ENCODE data around the gene FNBP1. TPM values are rescaled to one million over a fixed set of nuclear protein-coding genes. Genes with fewer than 3 reads are reported as not detected.

FNBP1 gene
- total RNA-seq, 1 donor from 2014 or later = 63.5 TPM

- peaks cover 2% of the 10 kb centered on the region for H3K9me3 Mint-ChIP-seq (ENCODE audit: unreplicated experiment)
- H4K20me1 ChIP-seq (ENCODE audit: insufficient read depth, low read length) = no peaks in the 10 kb centered on the region
- H3K27me3 ChIP-seq (ENCODE audit: insufficient read depth, low read length) = no peaks in the 10 kb centered on the region
- peaks cover 12% of the 10 kb centered on the region for H3K36me3 Mint-ChIP-seq (ENCODE audit: low read depth, unreplicated experiment)
- FAIRE-seq (no peak), DNase-seq (ENCODE audit: low read depth) (no peak)
- H3K79me2 ChIP-seq (ENCODE audit: insufficient read depth, low read length) = no peaks in the 10 kb centered on the region
- H3K9me3 ChIP-seq (ENCODE audit: insufficient read depth, low read depth, low read length) = no peaks in the 10 kb centered on the region
- peaks cover 25% of the 10 kb centered on the region for H3K36me3 ChIP-seq (ENCODE audit: insufficient read depth, low read length)
- no peak overlapping the region for H3K4me3 ChIP-seq (ENCODE audit: insufficient read depth, low read depth, low read length)
- H2AFZ ChIP-seq (ENCODE audit: low read depth, low read length) = no peak overlapping the region
- H3K9ac ChIP-seq (ENCODE audit: low read length) = no peak overlapping the region
- no peak for TF ChIP-seq EZH2 (IDR thresholded peaks at IDR 0.05; ENCODE audit: insufficient read depth, low read length)
- TF ChIP-seq, protein P1, sequence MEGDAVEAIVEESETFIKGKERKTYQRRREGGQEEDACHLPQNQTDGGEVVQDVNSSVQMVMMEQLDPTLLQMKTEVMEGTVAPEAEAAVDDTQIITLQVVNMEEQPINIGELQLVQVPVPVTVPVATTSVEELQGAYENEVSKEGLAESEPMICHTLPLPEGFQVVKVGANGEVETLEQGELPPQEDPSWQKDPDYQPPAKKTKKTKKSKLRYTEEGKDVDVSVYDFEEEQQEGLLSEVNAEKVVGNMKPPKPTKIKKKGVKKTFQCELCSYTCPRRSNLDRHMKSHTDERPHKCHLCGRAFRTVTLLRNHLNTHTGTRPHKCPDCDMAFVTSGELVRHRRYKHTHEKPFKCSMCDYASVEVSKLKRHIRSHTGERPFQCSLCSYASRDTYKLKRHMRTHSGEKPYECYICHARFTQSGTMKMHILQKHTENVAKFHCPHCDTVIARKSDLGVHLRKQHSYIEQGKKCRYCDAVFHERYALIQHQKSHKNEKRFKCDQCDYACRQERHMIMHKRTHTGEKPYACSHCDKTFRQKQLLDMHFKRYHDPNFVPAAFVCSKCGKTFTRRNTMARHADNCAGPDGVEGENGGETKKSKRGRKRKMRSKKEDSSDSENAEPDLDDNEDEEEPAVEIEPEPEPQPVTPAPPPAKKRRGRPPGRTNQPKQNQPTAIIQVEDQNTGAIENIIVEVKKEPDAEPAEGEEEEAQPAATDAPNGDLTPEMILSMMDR (IDR thresholded peaks at IDR 0.05; ENCODE audit: insufficient read depth, low read depth, low read length) = no peak
- no peak overlapping the region for H3K4me2 ChIP-seq (ENCODE audit: low read length)
- H3K4me3 Mint-ChIP-seq (ENCODE audit: unreplicated experiment) = no peak overlapping the region
- peaks cover 7% of the 10 kb centered on the region for H3K4me1 Mint-ChIP-seq (ENCODE audit: low read depth, unreplicated experiment)
- no peak overlapping the region for H3K27ac ChIP-seq (ENCODE audit: low read depth, low read length)
- H3K4me1 ChIP-seq (ENCODE audit: insufficient read depth, low read length) = no peaks in the 10 kb centered on the region
- H3K27me3 Mint-ChIP-seq (ENCODE audit: low read depth, unreplicated experiment) = no peaks in the 10 kb centered on the region
- no peak overlapping the region for H3K27ac Mint-ChIP-seq (ENCODE audit: unreplicated experiment)
Observed at GRCh38 chr9:130088051-130088450, 45.1 kb upstream of the FNBP1 start.

GRCh38 chr9:130084337-130084736, 41.3 kb upstream of the FNBP1 start:
- H3K36me3 ChIP-seq (ENCODE audit: insufficient read depth, low read length) = peaks cover 14% of the 10 kb centered on the region
- FAIRE-seq = no peak

DNA sequence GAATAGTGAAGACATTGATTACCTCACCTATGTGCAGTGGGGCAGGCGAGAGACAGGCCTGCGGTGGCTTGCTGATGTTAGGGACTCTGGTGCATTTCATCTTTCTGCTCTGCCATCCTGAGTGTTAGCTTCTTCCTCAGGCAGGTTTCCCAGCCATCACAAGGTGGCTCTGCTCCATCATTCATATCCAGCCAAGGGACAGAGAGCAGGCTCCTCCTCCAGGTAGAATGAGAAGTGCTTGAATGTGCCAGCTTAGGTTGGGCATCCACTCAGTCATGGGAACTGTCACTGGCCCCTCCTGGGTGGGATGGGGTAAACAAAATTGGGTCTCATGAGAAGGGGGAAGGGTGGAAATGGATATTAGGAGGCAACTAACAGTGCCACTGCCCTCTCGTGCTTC, 35.6 kb upstream of the FNBP1 start:
- Histone ChIP-seq H3K79me2 (ENCODE audit: insufficient read depth, low read length) (peaks cover 13% of the 10 kb centered on the region), H3K9me3 (ENCODE audit: insufficient read depth, low read depth, low read length) (no peaks in the 10 kb centered on the region), H3K27ac (ENCODE audit: low read depth, low read length) (no peak overlapping the region), H3K9ac (ENCODE audit: low read length) (no peak overlapping the region), H4K20me1 (ENCODE audit: insufficient read depth, low read length) (peaks cover 22% of the 10 kb centered on the region), H3K4me1 (ENCODE audit: insufficient read depth, low read length) (peaks cover 2% of the 10 kb centered on the region), H3K36me3 (ENCODE audit: insufficient read depth, low read length) (peaks cover 25% of the 10 kb centered on the region), H2AFZ (ENCODE audit: low read depth, low read length) (no peak overlapping the region), H3K4me2 (ENCODE audit: low read length) (no peak overlapping the region), H3K4me3 (ENCODE audit: insufficient read depth, low read depth, low read length) (no peak overlapping the region), H3K27me3 (ENCODE audit: insufficient read depth, low read length) (no peaks in the 10 kb centered on the region)
- peaks cover 15% of the 10 kb centered on the region for H3K4me1 Mint-ChIP-seq (ENCODE audit: low read depth, unreplicated experiment)
- no peak overlapping the region for H3K27ac Mint-ChIP-seq (ENCODE audit: unreplicated experiment)
- peaks cover 21% of the 10 kb centered on the region for H3K36me3 Mint-ChIP-seq (ENCODE audit: low read depth, unreplicated experiment)
- FAIRE-seq (no peak), DNase-seq (ENCODE audit: low read depth) (no peak)
- no peaks in the 10 kb centered on the region for H3K27me3 Mint-ChIP-seq (ENCODE audit: low read depth, unreplicated experiment)
- no peak for TF ChIP-seq EZH2 (IDR thresholded peaks at IDR 0.05; ENCODE audit: insufficient read depth, low read length)
- TF ChIP-seq, protein P1 (IDR thresholded peaks at IDR 0.05; ENCODE audit: insufficient read depth, low read depth, low read length) = no peak
- no peaks in the 10 kb centered on the region for H3K9me3 Mint-ChIP-seq (ENCODE audit: unreplicated experiment)
- H3K4me3 Mint-ChIP-seq (ENCODE audit: unreplicated experiment) = no peak overlapping the region

More at GRCh38 chr9:130084337-130084736, 41.3 kb upstream of the FNBP1 start:
- no peaks in the 10 kb centered on the region for H3K79me2 ChIP-seq (ENCODE audit: insufficient read depth, low read length)
- H4K20me1 ChIP-seq (ENCODE audit: insufficient read depth, low read length) = no peaks in the 10 kb centered on the region
- no peak overlapping the region for H3K9ac ChIP-seq (ENCODE audit: low read length)
- H3K9me3 Mint-ChIP-seq (ENCODE audit: unreplicated experiment) = peaks cover 2% of the 10 kb centered on the region
- no peak overlapping the region for H3K4me2 ChIP-seq (ENCODE audit: low read length)
- no peak overlapping the region for H3K4me3 ChIP-seq (ENCODE audit: insufficient read depth, low read depth, low read length)
- no peaks in the 10 kb centered on the region for H3K9me3 ChIP-seq (ENCODE audit: insufficient read depth, low read depth, low read length)
- TF ChIP-seq, protein P1 (IDR thresholded peaks at IDR 0.05; ENCODE audit: insufficient read depth, low read depth, low read length) = no peak
- no peak for TF ChIP-seq EZH2 (IDR thresholded peaks at IDR 0.05; ENCODE audit: insufficient read depth, low read length)
- DNase-seq (ENCODE audit: low read depth) = no peak
- H2AFZ ChIP-seq (ENCODE audit: low read depth, low read length) = no peak overlapping the region
- H3K27ac Mint-ChIP-seq (ENCODE audit: unreplicated experiment) = no peak overlapping the region
- peaks cover 15% of the 10 kb centered on the region for H3K36me3 Mint-ChIP-seq (ENCODE audit: low read depth, unreplicated experiment)
- H3K27me3 ChIP-seq (ENCODE audit: insufficient read depth, low read length) = no peaks in the 10 kb centered on the region
- H3K4me1 Mint-ChIP-seq (ENCODE audit: low read depth, unreplicated experiment) = peaks cover 13% of the 10 kb centered on the region
- no peak overlapping the region for H3K27ac ChIP-seq (ENCODE audit: low read depth, low read length)
- H3K27me3 Mint-ChIP-seq (ENCODE audit: low read depth, unreplicated experiment) = no peaks in the 10 kb centered on the region
- no peak overlapping the region for H3K4me3 Mint-ChIP-seq (ENCODE audit: unreplicated experiment)
- H3K4me1 ChIP-seq (ENCODE audit: insufficient read depth, low read length) = no peaks in the 10 kb centered on the region
